Upper lobe of right lung (tissue), 1 donor: ENCODE measurements around the gene FHOD3. TPM values are rescaled to one million over a fixed set of nuclear protein-coding genes. Genes with fewer than 3 reads are reported as not detected.

Experiments
- ATAC-seq: fragments of 200-7000 bp; cut with Tn5 transposase; one replicate; pipeline ENCODE4 v1.9.1; 2020; ENCODE audit warnings: mild to moderate bottlenecking, moderate library complexity
- DNase-seq: peaks from one replicate; pipeline ENCODE4 v3.0.0-alpha.2; 2020
- H3K27ac ChIP-seq: fragments of 200-600 bp; one replicate; pipeline ENCODE4 v1.8.0; 2022
- H3K27me3 ChIP-seq: fragments of 200-600 bp; one replicate; pipeline ENCODE4 v1.8.0; 2022; ENCODE audit warnings: mild to moderate bottlenecking
- H3K36me3 ChIP-seq: fragments of 200-600 bp; one replicate; pipeline ENCODE4 v1.8.0; 2022
- H3K4me1 ChIP-seq: fragments of 200-600 bp; one replicate; pipeline ENCODE4 v1.8.0; 2022
- H3K4me3 ChIP-seq: fragments of 200-600 bp; one replicate; pipeline ENCODE4 v1.8.0; 2022; ENCODE audit warnings: mild to moderate bottlenecking
- H3K9me3 ChIP-seq: fragments of 200-600 bp; one replicate; pipeline ENCODE4 v1.8.0; 2022
- intact Hi-C: fragments of 100-400 bp; cut with DNase I; formaldehyde crosslinking; loops from one replicate; pipeline ENCODE4 v1.11.0; 2022
- total RNA-seq: library from RNA; stranded (reverse); fragmentation: NEBNext Ultra II Directional; extraction: Animal tissue kit (Norgen Biotek cat#: 25700); gene quantifications from one replicate; pipeline ENCODE4 v1.2.1, GENCODE V29; 2021
- TF ChIP-seq, protein P1 (sequence below): fragments of 200-600 bp; IDR thresholded peaks from one replicate; pipeline ENCODE4 v1.8.0; 2022; ENCODE audit warnings: antibody characterized with exemption
- donor health status: DM: no; HTN: yes; CAD: no; lungs with severe emphysema.

The FHOD3 gene
- total RNA-seq, 1 donor from 2014 or later, result 1.9 TPM

DNA sequence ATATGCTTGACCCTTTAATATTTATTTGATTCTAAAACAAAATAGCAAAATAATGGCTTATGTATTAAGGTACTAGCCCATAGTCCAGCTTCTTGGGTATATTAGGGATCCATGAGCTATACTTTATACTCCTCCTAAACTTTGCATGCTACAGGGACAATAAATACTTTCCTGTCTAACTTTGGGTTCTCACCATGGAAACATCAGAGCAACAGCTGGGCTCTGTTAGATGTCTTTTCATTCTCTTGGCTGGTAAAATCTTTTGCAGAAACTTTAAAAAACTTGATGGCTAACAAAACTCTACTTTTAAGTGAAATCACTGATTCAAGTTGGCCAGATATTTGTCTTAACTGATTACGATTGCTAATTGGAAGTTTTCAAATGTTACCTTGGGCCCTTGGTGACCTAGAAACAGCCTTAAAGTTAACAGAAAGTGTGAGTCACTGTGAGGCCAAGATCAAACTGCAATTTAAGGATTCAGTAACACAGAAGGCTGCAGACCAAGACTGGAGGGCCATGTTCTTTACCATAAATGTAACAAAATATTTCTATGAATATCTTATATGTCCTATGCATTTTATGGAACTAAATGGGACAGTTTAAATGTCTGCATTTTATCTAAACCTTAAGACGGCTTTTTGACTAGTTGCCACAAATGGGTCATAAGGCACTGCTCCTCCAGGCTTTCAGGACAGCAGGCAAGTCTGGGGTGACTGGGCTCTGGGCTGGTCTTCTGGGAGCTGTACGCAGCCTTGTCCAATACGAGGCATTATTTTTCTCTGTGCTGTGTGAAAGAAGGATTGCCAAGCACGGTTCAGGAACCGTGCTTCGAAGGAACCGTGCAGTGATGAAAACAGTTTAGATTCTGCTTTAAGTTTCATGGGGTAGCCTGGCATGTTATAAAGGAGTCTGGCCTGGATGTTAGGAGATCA, 342.8 kb downstream of the FHOD3 start:
- DNase-seq, result no peak
- Histone ChIP-seq H3K27ac (no peak overlapping the region), H3K36me3 (no peaks in the 10 kb centered on the region), H3K4me1 (no peaks in the 10 kb centered on the region), H3K27me3 (no peaks in the 10 kb centered on the region), H3K4me3 (no peak overlapping the region), H3K9me3 (no peaks in the 10 kb centered on the region)
- TF ChIP-seq, protein P1, sequence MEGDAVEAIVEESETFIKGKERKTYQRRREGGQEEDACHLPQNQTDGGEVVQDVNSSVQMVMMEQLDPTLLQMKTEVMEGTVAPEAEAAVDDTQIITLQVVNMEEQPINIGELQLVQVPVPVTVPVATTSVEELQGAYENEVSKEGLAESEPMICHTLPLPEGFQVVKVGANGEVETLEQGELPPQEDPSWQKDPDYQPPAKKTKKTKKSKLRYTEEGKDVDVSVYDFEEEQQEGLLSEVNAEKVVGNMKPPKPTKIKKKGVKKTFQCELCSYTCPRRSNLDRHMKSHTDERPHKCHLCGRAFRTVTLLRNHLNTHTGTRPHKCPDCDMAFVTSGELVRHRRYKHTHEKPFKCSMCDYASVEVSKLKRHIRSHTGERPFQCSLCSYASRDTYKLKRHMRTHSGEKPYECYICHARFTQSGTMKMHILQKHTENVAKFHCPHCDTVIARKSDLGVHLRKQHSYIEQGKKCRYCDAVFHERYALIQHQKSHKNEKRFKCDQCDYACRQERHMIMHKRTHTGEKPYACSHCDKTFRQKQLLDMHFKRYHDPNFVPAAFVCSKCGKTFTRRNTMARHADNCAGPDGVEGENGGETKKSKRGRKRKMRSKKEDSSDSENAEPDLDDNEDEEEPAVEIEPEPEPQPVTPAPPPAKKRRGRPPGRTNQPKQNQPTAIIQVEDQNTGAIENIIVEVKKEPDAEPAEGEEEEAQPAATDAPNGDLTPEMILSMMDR, result no peak
- intact Hi-C loops, result no loop called here
- no peak for ATAC-seq

DNA sequence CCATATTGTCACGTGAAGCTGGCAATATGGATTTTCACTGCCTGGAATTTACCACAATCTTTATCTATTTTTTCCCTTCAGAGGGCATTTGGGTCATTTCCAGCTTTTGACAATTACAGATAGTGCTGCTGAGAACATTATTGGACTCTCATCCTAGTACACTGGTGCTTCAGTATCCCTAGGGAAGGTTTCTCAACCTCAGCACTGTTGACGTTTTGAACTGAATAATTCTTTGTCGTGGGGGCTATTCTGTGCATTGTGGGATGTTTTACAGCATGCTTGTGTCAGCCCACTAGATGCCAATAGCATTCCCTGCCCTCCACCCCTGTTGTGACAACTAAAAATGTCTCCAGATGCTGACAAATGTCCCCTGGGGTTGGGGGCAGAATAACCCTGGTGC, 345.5 kb downstream of the FHOD3 start:
- intact Hi-C loops, result no loop called here
- no peak for ATAC-seq
- no peaks in the 10 kb centered on the region for H3K9me3 ChIP-seq
- no peak overlapping the region for H3K4me3 ChIP-seq
- no peaks in the 10 kb centered on the region for H3K27me3 ChIP-seq
- no peaks in the 10 kb centered on the region for H3K36me3 ChIP-seq
- no peaks in the 10 kb centered on the region for H3K4me1 ChIP-seq
- no peak for DNase-seq
- H3K27ac ChIP-seq, result no peak overlapping the region
- TF ChIP-seq, protein P1, result no peak

DNA sequence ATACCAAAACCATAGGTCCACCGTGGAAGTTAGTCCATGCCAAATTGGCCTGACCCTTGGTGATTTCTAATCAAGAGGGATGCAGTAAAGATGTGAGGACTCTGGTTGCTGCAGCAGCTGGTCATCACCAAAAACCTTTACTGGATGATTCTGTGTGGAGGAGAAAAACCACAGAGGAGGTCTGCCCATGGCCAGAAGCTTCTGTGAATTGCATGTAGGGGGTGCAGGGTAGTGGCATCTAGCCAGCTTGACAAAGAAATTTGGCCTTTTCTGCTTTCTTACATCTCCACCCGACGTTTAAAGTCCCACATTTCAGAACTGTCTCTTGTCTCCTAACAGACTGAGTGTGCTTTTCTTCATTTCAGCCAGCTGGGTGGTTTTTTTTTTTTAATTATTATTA, 351.3 kb downstream of the FHOD3 start:
- H3K4me1 ChIP-seq, result no peaks in the 10 kb centered on the region
- H3K9me3 ChIP-seq, result no peaks in the 10 kb centered on the region
- H3K36me3 ChIP-seq, result no peaks in the 10 kb centered on the region
- DNase-seq (no peak), ATAC-seq (no peak)
- no peaks in the 10 kb centered on the region for H3K27me3 ChIP-seq
- no peak overlapping the region for H3K4me3 ChIP-seq
- intact Hi-C loops, result no loop called here
- TF ChIP-seq, protein P1, result no peak
- no peak overlapping the region for H3K27ac ChIP-seq

DNA sequence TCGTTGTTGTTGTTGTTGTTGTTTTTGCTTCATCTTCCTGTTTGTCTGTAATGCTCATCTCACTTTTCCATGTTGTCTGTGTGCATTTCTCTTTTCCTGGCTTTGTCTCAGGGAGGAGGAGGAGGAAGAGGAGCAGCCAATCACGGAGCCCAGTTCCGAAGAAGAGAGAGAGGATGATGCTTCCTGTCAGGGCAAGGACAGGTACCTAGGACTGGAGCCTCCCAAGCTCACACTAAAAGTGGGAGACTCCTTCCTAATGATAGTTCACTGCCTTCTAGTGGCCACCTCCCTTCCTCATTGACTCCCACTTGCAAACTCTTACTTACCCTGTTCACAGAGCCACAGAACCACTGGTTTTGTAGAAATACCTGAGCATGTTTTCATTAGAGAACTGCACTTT, 351.7 kb downstream of the FHOD3 start:
- H3K36me3 ChIP-seq, result no peaks in the 10 kb centered on the region
- no peaks in the 10 kb centered on the region for H3K4me1 ChIP-seq
- no peak for ATAC-seq
- no peaks in the 10 kb centered on the region for H3K27me3 ChIP-seq
- H3K9me3 ChIP-seq, result no peaks in the 10 kb centered on the region
- intact Hi-C loops, result no loop called here
- DNase-seq, result no peak
- H3K27ac ChIP-seq, result no peak overlapping the region
- TF ChIP-seq, protein P1, result no peak
- H3K4me3 ChIP-seq, result no peak overlapping the region

DNA sequence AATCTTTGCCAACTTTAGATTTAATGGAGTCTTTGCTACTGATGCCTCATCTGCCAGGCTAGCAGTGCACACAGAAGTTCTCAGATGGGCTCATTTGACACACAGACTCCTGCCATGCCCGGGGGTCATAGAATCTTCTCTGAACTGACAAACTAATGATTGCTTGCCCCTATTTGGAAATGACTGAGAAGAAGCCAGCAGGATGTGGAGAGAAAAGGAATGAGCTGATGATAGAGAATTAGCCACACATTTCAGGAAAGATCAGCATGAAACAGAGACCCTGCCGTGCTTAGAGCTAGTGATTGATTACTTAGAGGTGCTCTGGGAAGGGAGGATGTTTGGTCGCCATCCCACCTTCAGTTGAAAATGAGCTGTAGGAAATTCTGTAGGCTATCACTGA, 352.8 kb downstream of the FHOD3 start:
- Histone ChIP-seq H3K36me3 (no peaks in the 10 kb centered on the region), H3K9me3 (no peaks in the 10 kb centered on the region), H3K27ac (no peak overlapping the region), H3K4me3 (no peak overlapping the region), H3K4me1 (no peaks in the 10 kb centered on the region), H3K27me3 (no peaks in the 10 kb centered on the region)
- DNase-seq (no peak), ATAC-seq (no peak)
- intact Hi-C loops, result no loop called here
- TF ChIP-seq, protein P1, result no peak
